SK-N-SH (cell line): Measurements from ENCODE around the gene ENTPD6. TPM values are rescaled to one million over a fixed set of nuclear protein-coding genes. Genes with fewer than 3 reads are reported as not detected.
A peak's percentile ranks its signal among the peaks of the same experiment; 100 is the strongest.

Source experiments
- CTCF ChIA-PET: fragments of 300-600, 350-600 bp; formaldehyde crosslinking; extraction: SDS; loops from one replicate; lab custom pipeline; 2021; lab: Yijun Ruan, JAX
- POLR2A ChIA-PET: fragments of 350-600 bp; sonication (Branson Sonifier 250); formaldehyde crosslinking; extraction: SDS; loops from one replicate; lab custom pipeline; 2020; ENCODE audit warnings: antibody characterized with exemption, inconsistent platforms; lab: Yijun Ruan, JAX
- DNase-seq: peaks from one replicate; pipeline ENCODE4 v3.0.0; 2012
- H2AFZ ChIP-seq: fragments of 200-600 bp; sonication (generic); 2 replicates; pipeline ENCODE4 v1.8.1; 2016; ENCODE audit warnings: antibody characterized with exemption, mild to moderate bottlenecking, low read depth
- H3F3A ChIP-seq: fragments of 200-600 bp; sonication (generic); replicated peaks from 2 replicates; pipeline ENCODE3; 2016; ENCODE audit warnings: antibody characterized with exemption, mild to moderate bottlenecking; ENCODE audit not compliant: insufficient read depth
- H3K27ac ChIP-seq, 2 experiments: fragments of 200-500 bp in 1 of 2; fragments of 200-600 bp in 1 of 2; sonication (Bioruptor generic) in 1 of 2; sonication (generic), shearing (Covaris generic) in 1 of 2; 2 replicates each; pipeline versions ENCODE4 v1.5.1 to v1.6.1; 2014 to 2016; ENCODE audit warnings: low read depth in 2 of 2, inconsistent platforms in 1 of 2, low read length in 1 of 2, mild to moderate bottlenecking in 1 of 2, mixed read lengths in 1 of 2
- H3K27me3 ChIP-seq: fragments of 200-600 bp; sonication (generic), shearing (Covaris generic); 2 replicates; pipeline ENCODE4 v1.6.1; 2016; ENCODE audit warnings: mixed run types; ENCODE audit not compliant: insufficient read depth
- H3K36me3 ChIP-seq, 2 experiments: fragments of 200-500 bp in 1 of 2; fragments of 200-600 bp in 1 of 2; sonication (Bioruptor generic) in 1 of 2; sonication (generic) in 1 of 2; replicated peaks in 1 of 2; 2 replicates each; pipeline versions ENCODE3 to v1.5.1; 2014 to 2016; ENCODE audit warnings: low read length in 1 of 2, mild to moderate bottlenecking in 1 of 2; ENCODE audit not compliant: insufficient read depth in 2 of 2, control insufficient read depth in 1 of 2
- H3K4me1 ChIP-seq, 2 experiments: fragments of 200-500 bp in 1 of 2; fragments of 200-600 bp in 1 of 2; sonication (Bioruptor generic) in 1 of 2; sonication (generic), shearing (Covaris generic) in 1 of 2; 2 replicates each; pipeline versions ENCODE4 v1.5.1 to v1.6.1; 2014 to 2016; ENCODE audit warnings: low read depth in 1 of 2, low read length in 1 of 2, mixed run types in 1 of 2; ENCODE audit not compliant: insufficient read depth in 2 of 2, control insufficient read depth in 1 of 2
- H3K4me2 ChIP-seq: fragments of 200-600 bp; sonication (generic), shearing (Covaris generic); 2 replicates; pipeline ENCODE4 v1.6.1; 2017; ENCODE audit warnings: mixed run types
- H3K4me3 ChIP-seq, 2 experiments: fragments of 200-500 bp in 1 of 2; fragments of 200-600 bp in 1 of 2; sonication (Bioruptor generic) in 1 of 2; sonication (generic), shearing (Covaris generic) in 1 of 2; 2 replicates each; pipeline versions ENCODE4 v1.5.1 to v1.8.1; 2014 to 2016; ENCODE audit warnings: low read depth in 2 of 2, inconsistent platforms in 1 of 2, low read length in 1 of 2, mild to moderate bottlenecking in 1 of 2, mixed read lengths in 1 of 2, moderate library complexity in 1 of 2
- H3K79me2 ChIP-seq: fragments of 200-600 bp; sonication (generic); 2 replicates; pipeline ENCODE4 v1.8.1; 2017; ENCODE audit warnings: mild to moderate bottlenecking; ENCODE audit not compliant: insufficient read depth
- H3K9ac ChIP-seq: fragments of 200-600 bp; sonication (generic); 2 replicates; pipeline ENCODE4 v1.6.1; 2017; ENCODE audit warnings: mixed run types
- H3K9me2 ChIP-seq: fragments of 200-600 bp; sonication (generic); 2 replicates; pipeline ENCODE4 v1.6.1; 2017; ENCODE audit warnings: mixed run types
- H3K9me3 ChIP-seq: fragments of 200-600 bp; sonication (generic); 2 replicates; pipeline ENCODE4 v1.6.1; 2017; ENCODE audit warnings: mixed run types, mild to moderate bottlenecking, moderate library complexity
- H4K20me1 ChIP-seq: fragments of 200-600 bp; sonication (generic); 2 replicates; pipeline ENCODE4 v1.6.1; 2017; ENCODE audit warnings: mild to moderate bottlenecking, mixed run types; ENCODE audit not compliant: insufficient read depth
- CHD2 ChIP-seq: fragments of 150-350 bp; IDR thresholded peaks from 2 replicates; pipeline ENCODE4 v1.6.1; 2018; ENCODE audit warnings: low read length; ENCODE audit not compliant: partially characterized antibody
- CTCF ChIP-seq: fragments of 200-600 bp; sonication (generic); IDR thresholded peaks from 2 replicates; pipeline ENCODE4 v1.6.1; 2017; ENCODE audit warnings: antibody characterized with exemption, mild to moderate bottlenecking, moderate library complexity
- ELF1 ChIP-seq: IDR thresholded peaks from 2 replicates; pipeline ENCODE4 v1.4.0; 2012
- EP300 ChIP-seq, 2 experiments: IDR thresholded peaks; 2 replicates each; pipeline versions ENCODE4 v1.4.0 to v1.6.1; 2012; ENCODE audit warnings: borderline replicate concordance in 1 of 2, low read depth in 1 of 2, low read length in 1 of 2
- EZH2phosphoT487 ChIP-seq: fragments of 200-600 bp; sonication (generic); IDR thresholded peaks from 2 replicates; pipeline ENCODE4 v1.6.1; 2017; ENCODE audit warnings: low read depth, mixed run types, mild to moderate bottlenecking, antibody characterized with exemption, moderate library complexity, borderline replicate concordance
- FOSL2 ChIP-seq: IDR thresholded peaks from 2 replicates; pipeline ENCODE4 v1.4.0; 2012; ENCODE audit warnings: low read depth, mild to moderate bottlenecking, moderate library complexity, borderline replicate concordance
- FOXM1 ChIP-seq: IDR thresholded peaks from 2 replicates; pipeline ENCODE4 v1.4.0; 2012; ENCODE audit warnings: low read depth, mild to moderate bottlenecking
- GABPA ChIP-seq: IDR thresholded peaks from 2 replicates; pipeline ENCODE4 v1.4.0; 2012; ENCODE audit warnings: low read depth, mild to moderate bottlenecking
- JUND ChIP-seq: IDR thresholded peaks from 2 replicates; pipeline ENCODE4 v1.4.0; 2012
- MAX ChIP-seq: IDR thresholded peaks from 2 replicates; pipeline ENCODE4 v1.4.0; 2012; ENCODE audit warnings: low read depth
- MEF2A ChIP-seq: IDR thresholded peaks from 2 replicates; pipeline ENCODE4 v1.4.0; 2012; ENCODE audit warnings: low read depth, borderline replicate concordance
- MXI1 ChIP-seq: IDR thresholded peaks from 2 replicates; pipeline ENCODE4 v1.6.1; 2012; ENCODE audit warnings: mild to moderate bottlenecking, low read depth, low read length, improper control_type of control experiment
- NFIC ChIP-seq: IDR thresholded peaks from 2 replicates; pipeline ENCODE4 v1.4.0; 2012; ENCODE audit warnings: borderline replicate concordance
- NRF1 ChIP-seq: IDR thresholded peaks from 2 replicates; pipeline ENCODE4 v1.6.1; 2012; ENCODE audit warnings: low read depth, mild to moderate bottlenecking, low read length
- RAD21 ChIP-seq: IDR thresholded peaks from 2 replicates; pipeline ENCODE4 v1.6.1; 2012; ENCODE audit warnings: mild to moderate bottlenecking, low read length
- RCOR1 ChIP-seq: fragments of 150-350 bp; IDR thresholded peaks from 2 replicates; pipeline ENCODE4 v1.6.1; 2017; ENCODE audit warnings: antibody characterized with exemption, low read length
- REST ChIP-seq: IDR thresholded peaks from 2 replicates; pipeline ENCODE4 v1.6.1; 2012; ENCODE audit warnings: mild to moderate bottlenecking, low read depth, low read length, moderate library complexity
- RFX5 ChIP-seq: IDR thresholded peaks from 2 replicates; pipeline ENCODE4 v1.6.1; 2012; ENCODE audit warnings: mild to moderate bottlenecking, improper control_type of control experiment, low read length
- RXRA ChIP-seq: IDR thresholded peaks from 2 replicates; pipeline ENCODE4 v1.4.0; 2012; ENCODE audit warnings: low read depth, mild to moderate bottlenecking, borderline replicate concordance
- SIN3A ChIP-seq: IDR thresholded peaks from 2 replicates; pipeline ENCODE4 v1.6.1; 2012; ENCODE audit warnings: low read depth, mild to moderate bottlenecking, low read length, moderate library complexity, borderline replicate concordance
- SMC3 ChIP-seq: IDR thresholded peaks from 2 replicates; pipeline ENCODE4 v1.6.1; 2012; ENCODE audit warnings: low read depth, low read length, improper control_type of control experiment
- TAF1 ChIP-seq: IDR thresholded peaks from 2 replicates; pipeline ENCODE4 v1.6.1; 2012; ENCODE audit warnings: low read depth, mild to moderate bottlenecking, low read length, moderate library complexity, borderline replicate concordance
- TEAD4 ChIP-seq: IDR thresholded peaks from 2 replicates; pipeline ENCODE4 v1.4.0; 2012; ENCODE audit warnings: mild to moderate bottlenecking, borderline replicate concordance; ENCODE audit not compliant: insufficient read depth
- USF1 ChIP-seq: IDR thresholded peaks from 2 replicates; pipeline ENCODE4 v1.4.0; 2012; ENCODE audit warnings: low read depth, borderline replicate concordance
- YY1 ChIP-seq: IDR thresholded peaks from 2 replicates; pipeline ENCODE4 v1.4.0; 2012; ENCODE audit warnings: low read depth, mild to moderate bottlenecking
- ZBTB33 ChIP-seq: IDR thresholded peaks from 2 replicates; pipeline ENCODE4 v1.4.0; 2012; ENCODE audit warnings: low read depth, borderline replicate concordance
- WGBS: methylation state at CpG from one replicate; pipeline ENCODE4 v1.1.6; 2017; ENCODE audit warnings: low lambda C conversion rate; 5-methylcytosine and 5-hydroxymethylcytosine counted together
- polyA plus RNA-seq, 3 experiments: library from polyadenylated mRNA; depleted of rRNA; stranded (reverse); fragments of >200 nt; gene quantifications; 2 replicates each; pipeline ENCODE4 v1.2.3, GENCODE V29; 2012

Gene ENTPD6
- polyA plus RNA-seq, 1 of the 3 experiments (the other 2 are of a cell fraction), result 76.1 TPM

- no peak overlapping the region for H2AFZ ChIP-seq
- POLR2A ChIA-PET, result no interaction called here
- H3F3A ChIP-seq, result peaks cover 14% of the 10 kb centered on the region
- CTCF ChIA-PET, result interaction anchor here (1.0 kb wide), 1 partner anchor 10 kb away, joined by 3 read pairs; no protein-coding TSS in a partner anchor
- peak overlapping the region; percentile 55; the same call in 1 of the 2 replicates for H3K9ac ChIP-seq
- peak overlapping the region in 1 of 2 experiments; percentile 92; a peak in 2 of 4 replicates for H3K27ac ChIP-seq
- H4K20me1 ChIP-seq, result no peaks in the 10 kb centered on the region
- 27% methylated on average over 7 of the region's 8 CpGs for WGBS
- peaks cover 20 to 40% of the 10 kb centered on the region in 2 experiments; a peak in 3 of 4 replicates for H3K4me1 ChIP-seq
- peaks cover under 1 to 14% of the 10 kb centered on the region in 2 experiments for H3K36me3 ChIP-seq
- H3K9me3 ChIP-seq, result no peaks in the 10 kb centered on the region
- H3K79me2 ChIP-seq, result no peaks in the 10 kb centered on the region
- H3K9me2 ChIP-seq, result no peaks in the 10 kb centered on the region
- peak overlapping the region; percentile 49 for H3K4me2 ChIP-seq
- DNase-seq, result no peak
- H3K27me3 ChIP-seq, result no peaks in the 10 kb centered on the region
- no peak overlapping the region for H3K4me3 ChIP-seq
- no peak for TF ChIP-seq MXI1
- no peak for TF ChIP-seq FOXM1
- TF ChIP-seq ELF1, result 0 out of 2 replicates have a peak, but pooled peaks have one; percentile 11
- TF ChIP-seq REST, result no peak
- no peak for TF ChIP-seq ZBTB33
- TF ChIP-seq MEF2A, result no peak
- no peak for TF ChIP-seq TAF1
- no peak for TF ChIP-seq SIN3A
- no peak for TF ChIP-seq EZH2phosphoT487
- peak; percentile 86; the same call in 1 of the 2 replicates for TF ChIP-seq FOSL2
- peak; percentile 42 for TF ChIP-seq CTCF
- no peak for TF ChIP-seq NRF1
- no peak for TF ChIP-seq TEAD4
- TF ChIP-seq MAX, result peak; percentile 50
- TF ChIP-seq RXRA, result peak; percentile 55; the same call in 1 of the 2 replicates
- no peak for TF ChIP-seq GABPA
- TF ChIP-seq NFIC, result peak; percentile 29; the same call in 1 of the 2 replicates
- TF ChIP-seq EP300 (IDR thresholded peaks at IDR 0.05; ENCODE audit: borderline replicate concordance in 1 of 2, low read depth in 1 of 2, low read length in 1 of 2), result peak in 1 of 2 experiments; percentile 59; a peak in 1 of 4 replicates
- 0 out of 2 replicates have a peak, but pooled peaks have one; percentile 5 for TF ChIP-seq SMC3
- TF ChIP-seq RAD21, result no peak
- peak; percentile 79 for TF ChIP-seq JUND
- no peak for TF ChIP-seq USF1
- TF ChIP-seq YY1, result no peak
- TF ChIP-seq CHD2, result no peak
- no peak for TF ChIP-seq RFX5
- no peak for TF ChIP-seq RCOR1
Measured at GRCh38 chr20:25223179-25223661, 27.7 kb downstream of the ENTPD6 start.
